HepG2 (cell line): ENCODE results near the gene AVPR2. TPM values are rescaled to one million over a fixed set of nuclear protein-coding genes. Genes with fewer than 3 reads are reported as not detected.
A peak's percentile ranks its signal among the peaks of the same experiment; 100 is the strongest.

Experiments used
- BRCA1 ChIP-seq: sonication (generic); formaldehyde crosslinking; IDR thresholded peaks from 2 replicates; pipeline ENCODE4 v1.4.0; 2020; ENCODE audit warnings: missing genetic modification reagents
- HNF4G ChIP-seq, 2 experiments: sonication (generic) in 1 of 2; formaldehyde crosslinking in 1 of 2; IDR thresholded peaks; 2 replicates each; pipeline versions ENCODE4 v1.4.0 to v1.6.1; 2011 to 2020; ENCODE audit warnings: borderline replicate concordance in 2 of 2, low read depth in 2 of 2, mild to moderate bottlenecking in 2 of 2, low read length in 1 of 2, missing genetic modification reagents in 1 of 2, moderate library complexity in 1 of 2
- MEIS2 ChIP-seq: sonication (generic); formaldehyde crosslinking; IDR thresholded peaks from 2 replicates; pipeline ENCODE4 v1.9.0; 2021; ENCODE audit warnings: mild to moderate bottlenecking, missing genetic modification reagents
- MYC ChIP-seq: sonication (generic); formaldehyde crosslinking; IDR thresholded peaks from 2 replicates; pipeline ENCODE4 v1.9.0; 2021; ENCODE audit warnings: missing genetic modification reagents, borderline replicate concordance
- MZF1 ChIP-seq: sonication (generic); formaldehyde crosslinking; IDR thresholded peaks from 2 replicates; pipeline ENCODE4 v1.8.1; 2023; ENCODE audit warnings: mild to moderate bottlenecking, missing genetic modification reagents, borderline replicate concordance
- NONO ChIP-seq, 2 experiments: fragments of 450-650 bp in 1 of 2; sonication (generic) in 1 of 2; formaldehyde crosslinking in 1 of 2; IDR thresholded peaks in 1 of 2; conservative IDR thresholded peaks in 1 of 2; 2 replicates each; pipeline versions ENCODE4 v1.6.1 to v1.8.0; 2017 to 2022; ENCODE audit warnings: mild to moderate bottlenecking in 1 of 2, missing genetic modification reagents in 1 of 2, moderate library complexity in 1 of 2
- WIZ ChIP-seq: sonication (generic); formaldehyde crosslinking; IDR thresholded peaks from 2 replicates; pipeline ENCODE4 v1.5.1; 2020; ENCODE audit warnings: mild to moderate bottlenecking, missing genetic modification reagents
- ZNF616 ChIP-seq: sonication (generic); formaldehyde crosslinking; IDR thresholded peaks from 2 replicates; pipeline ENCODE4 v1.5.0; 2020; ENCODE audit warnings: low read depth, mild to moderate bottlenecking, missing genetic modification reagents
- polyA plus RNA-seq, 8 experiments: library from polyadenylated mRNA; depleted of rRNA in 3 of 8; stranded (reverse) in 7 of 8; unstranded in 1 of 8; fragments of >200 nt; fragmentation: Illumina TruSeq in 4 of 8; extraction: Trizol in 4 of 8; gene quantifications; 2 replicates each; pipeline versions ENCODE4 v1.2.1 to v1.2.3, GENCODE V29; 2011 to 2016; ENCODE audit warnings: low read depth in 4 of 8, missing spikeins in 1 of 8, mixed read lengths in 1 of 8; ENCODE audit not compliant: insufficient read depth in 1 of 8
- total RNA-seq, 5 experiments: library from RNA; depleted of rRNA; stranded (reverse); fragments of >200 nt; fragmentation: Illumina TruSeq; extraction: Trizol; gene quantifications; 2 replicates each; pipeline ENCODE4 v1.2.3, GENCODE V29; 2016; ENCODE audit warnings: low read depth in 1 of 5
- TF ChIP-seq, protein P1 (sequence below): sonication (generic); formaldehyde crosslinking; IDR thresholded peaks from 2 replicates; pipeline ENCODE4 v1.5.1; 2020; ENCODE audit warnings: mild to moderate bottlenecking, missing genetic modification reagents, moderate library complexity
- TF ChIP-seq, protein P2 (sequence below): sonication (generic); formaldehyde crosslinking; IDR thresholded peaks from 2 replicates; pipeline ENCODE4 v1.4.0; 2020; ENCODE audit warnings: mild to moderate bottlenecking, missing genetic modification reagents
- TF ChIP-seq, protein P3 (sequence below): sonication (generic); formaldehyde crosslinking; IDR thresholded peaks from 2 replicates; pipeline ENCODE4 v1.5.0; 2020; ENCODE audit warnings: missing genetic modification reagents

AVPR2 gene
- total and polyA plus RNA-seq, 2 of the 13 experiments (the other 11 are each of a cell fraction or from before 2014, with no cell fraction given) = not detected

DNA sequence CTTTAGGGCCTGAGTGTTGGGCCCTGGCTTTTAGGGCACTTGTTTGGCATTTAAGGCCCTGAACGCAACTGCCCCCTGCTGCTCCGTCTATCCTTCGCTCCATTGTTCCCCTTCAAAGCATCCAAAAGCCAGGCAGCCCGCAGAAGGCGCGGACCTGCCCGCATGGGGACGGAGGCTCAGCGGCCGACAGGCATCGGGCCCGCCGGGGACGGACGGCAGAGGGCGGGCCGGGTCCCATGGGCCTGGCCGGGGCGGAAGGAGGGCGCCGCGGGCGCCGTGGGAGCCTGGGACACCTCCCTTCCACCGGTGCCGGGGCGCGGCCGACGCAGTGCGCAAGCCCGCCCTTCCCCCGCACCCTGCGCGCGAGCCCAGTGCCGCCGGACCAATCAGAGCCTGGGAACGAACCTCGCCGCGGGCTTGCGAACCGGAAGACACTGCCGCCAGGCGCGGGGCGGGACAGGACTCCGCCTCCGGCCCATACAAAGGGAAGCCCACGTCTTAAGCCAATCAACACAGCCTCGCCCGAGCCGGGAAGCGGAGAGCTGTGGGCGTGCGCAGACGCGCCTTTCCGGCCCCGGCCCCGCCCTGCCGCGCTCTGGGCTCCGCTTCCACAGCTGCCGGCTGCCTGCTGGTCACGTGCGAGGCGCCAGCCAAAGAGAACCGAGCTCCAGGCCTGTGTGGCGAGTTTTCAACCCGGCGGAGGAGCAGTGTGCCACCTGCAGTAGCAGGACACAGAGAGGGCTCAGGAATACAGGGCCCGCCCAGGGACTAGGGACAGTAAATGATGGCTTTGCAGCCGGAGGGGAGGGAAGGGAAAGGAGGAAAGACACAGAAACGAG, 23.7 kb downstream of the AVPR2 start (continued):
- TF ChIP-seq, protein P1, sequence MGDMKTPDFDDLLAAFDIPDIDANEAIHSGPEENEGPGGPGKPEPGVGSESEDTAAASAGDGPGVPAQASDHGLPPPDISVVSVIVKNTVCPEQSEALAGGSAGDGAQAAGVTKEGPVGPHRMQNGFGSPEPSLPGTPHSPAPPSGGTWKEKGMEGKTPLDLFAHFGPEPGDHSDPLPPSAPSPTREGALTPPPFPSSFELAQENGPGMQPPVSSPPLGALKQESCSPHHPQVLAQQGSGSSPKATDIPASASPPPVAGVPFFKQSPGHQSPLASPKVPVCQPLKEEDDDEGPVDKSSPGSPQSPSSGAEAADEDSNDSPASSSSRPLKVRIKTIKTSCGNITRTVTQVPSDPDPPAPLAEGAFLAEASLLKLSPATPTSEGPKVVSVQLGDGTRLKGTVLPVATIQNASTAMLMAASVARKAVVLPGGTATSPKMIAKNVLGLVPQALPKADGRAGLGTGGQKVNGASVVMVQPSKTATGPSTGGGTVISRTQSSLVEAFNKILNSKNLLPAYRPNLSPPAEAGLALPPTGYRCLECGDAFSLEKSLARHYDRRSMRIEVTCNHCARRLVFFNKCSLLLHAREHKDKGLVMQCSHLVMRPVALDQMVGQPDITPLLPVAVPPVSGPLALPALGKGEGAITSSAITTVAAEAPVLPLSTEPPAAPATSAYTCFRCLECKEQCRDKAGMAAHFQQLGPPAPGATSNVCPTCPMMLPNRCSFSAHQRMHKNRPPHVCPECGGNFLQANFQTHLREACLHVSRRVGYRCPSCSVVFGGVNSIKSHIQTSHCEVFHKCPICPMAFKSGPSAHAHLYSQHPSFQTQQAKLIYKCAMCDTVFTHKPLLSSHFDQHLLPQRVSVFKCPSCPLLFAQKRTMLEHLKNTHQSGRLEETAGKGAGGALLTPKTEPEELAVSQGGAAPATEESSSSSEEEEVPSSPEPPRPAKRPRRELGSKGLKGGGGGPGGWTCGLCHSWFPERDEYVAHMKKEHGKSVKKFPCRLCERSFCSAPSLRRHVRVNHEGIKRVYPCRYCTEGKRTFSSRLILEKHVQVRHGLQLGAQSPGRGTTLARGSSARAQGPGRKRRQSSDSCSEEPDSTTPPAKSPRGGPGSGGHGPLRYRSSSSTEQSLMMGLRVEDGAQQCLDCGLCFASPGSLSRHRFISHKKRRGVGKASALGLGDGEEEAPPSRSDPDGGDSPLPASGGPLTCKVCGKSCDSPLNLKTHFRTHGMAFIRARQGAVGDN (CRISPR knock-in tag) = peak; percentile 69
- TF ChIP-seq MYC (CRISPR knock-in tag) (no peak), BRCA1 (CRISPR knock-in tag) (no peak), WIZ (CRISPR knock-in tag) (no peak), HNF4G (IDR thresholded peaks at IDR 0.05; ENCODE audit: borderline replicate concordance, low read depth, low read length) (no peak), HNF4G (CRISPR knock-in tag; IDR thresholded peaks at IDR 0.05; ENCODE audit: borderline replicate concordance, low read depth) (no peak), NONO (IDR thresholded peaks at IDR 0.05) (no peak), NONO (CRISPR knock-in tag; conservative IDR thresholded peaks at IDR 0.05) (no peak; the same call in 1 of the 2 replicates), MZF1 (CRISPR knock-in tag) (no peak), ZNF616 (no peak), MEIS2 (CRISPR knock-in tag) (peak; percentile 59; the same call in 1 of the 2 replicates)
- TF ChIP-seq, protein P2, sequence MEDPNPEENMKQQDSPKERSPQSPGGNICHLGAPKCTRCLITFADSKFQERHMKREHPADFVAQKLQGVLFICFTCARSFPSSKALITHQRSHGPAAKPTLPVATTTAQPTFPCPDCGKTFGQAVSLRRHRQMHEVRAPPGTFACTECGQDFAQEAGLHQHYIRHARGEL (CRISPR knock-in tag) = no peak
- TF ChIP-seq, protein P3, sequence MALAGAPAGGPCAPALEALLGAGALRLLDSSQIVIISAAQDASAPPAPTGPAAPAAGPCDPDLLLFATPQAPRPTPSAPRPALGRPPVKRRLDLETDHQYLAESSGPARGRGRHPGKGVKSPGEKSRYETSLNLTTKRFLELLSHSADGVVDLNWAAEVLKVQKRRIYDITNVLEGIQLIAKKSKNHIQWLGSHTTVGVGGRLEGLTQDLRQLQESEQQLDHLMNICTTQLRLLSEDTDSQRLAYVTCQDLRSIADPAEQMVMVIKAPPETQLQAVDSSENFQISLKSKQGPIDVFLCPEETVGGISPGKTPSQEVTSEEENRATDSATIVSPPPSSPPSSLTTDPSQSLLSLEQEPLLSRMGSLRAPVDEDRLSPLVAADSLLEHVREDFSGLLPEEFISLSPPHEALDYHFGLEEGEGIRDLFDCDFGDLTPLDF (CRISPR knock-in tag) = peak; percentile 85
